ENCODE data around the gene CCDC174.

CCDC174 gene

GRCh38 chr3:14706096-14706495, 54.5 kb downstream of the CCDC174 start:
- DNase-seq, result no peak

GRCh38 chr3:14716591-14716990, 65.0 kb downstream of the CCDC174 start:
- DNase-seq, result no peak

- no peak for DNase-seq
These were observed 65.7 kb downstream of the CCDC174 start for GRCh38 chr3:14717307-14717706.

GRCh38 chr3:14718539-14718938, 67.0 kb downstream of the CCDC174 start:
- DNase-seq, result no peak

- no peak for DNase-seq
These were observed 67.4 kb downstream of the CCDC174 start for GRCh38 chr3:14719006-14719405.

GRCh38 chr3:14721126-14721864, 69.7 kb downstream of the CCDC174 start:
- no peak for DNase-seq
